ENCODE measurements around the gene COG3.
A peak's percentile ranks its signal among the peaks of the same experiment; 100 is the strongest.

COG3 gene

DNA sequence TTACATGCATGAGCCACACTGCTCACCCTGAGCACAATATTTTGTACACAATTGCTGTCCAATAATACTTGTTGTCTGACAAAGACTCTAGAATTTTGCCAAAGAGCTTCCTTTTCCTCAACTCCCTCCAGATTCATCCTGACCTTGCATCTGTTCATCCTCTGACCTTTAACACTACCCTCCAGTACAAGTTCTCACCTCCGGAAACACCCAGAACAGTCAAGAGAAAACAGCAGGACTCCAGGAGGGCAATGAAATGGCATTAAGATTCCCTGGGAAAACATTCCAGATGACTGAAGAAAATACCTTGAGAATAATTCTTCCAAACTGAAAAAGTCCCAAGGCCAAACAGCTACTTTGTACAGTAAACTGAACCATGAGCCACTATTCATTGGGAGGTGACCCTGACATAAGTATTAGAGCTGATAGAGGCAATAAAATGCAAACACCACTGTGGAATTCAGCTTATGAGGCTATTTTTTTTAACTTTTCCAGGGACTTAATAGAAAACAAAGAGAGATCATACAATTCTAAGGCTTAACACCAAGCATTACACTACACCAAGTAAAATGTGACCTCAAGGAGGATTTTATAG, 15.7 kb upstream of the COG3 start:
- DNase-seq, result no peak

DNA sequence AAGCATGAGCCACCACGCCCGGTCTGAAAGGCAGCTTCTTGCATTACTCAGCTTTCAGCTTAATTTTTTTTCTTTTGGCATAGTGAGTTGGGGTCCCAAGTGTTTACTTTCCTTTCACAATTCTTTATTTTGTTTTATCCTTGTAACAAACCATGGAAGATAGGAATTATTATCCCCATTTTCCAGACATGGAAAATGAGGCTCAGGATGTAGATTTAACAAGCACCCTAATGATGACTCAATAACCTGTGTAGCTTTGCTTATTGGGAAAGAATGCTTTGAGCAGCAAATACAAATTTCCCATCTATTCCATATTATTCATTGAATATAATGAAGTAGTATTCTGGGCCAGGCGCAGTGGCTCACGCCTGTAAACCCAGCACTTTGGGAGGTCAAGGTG, 13.5 kb upstream of the COG3 start:
- DNase-seq, result no peak

DNA sequence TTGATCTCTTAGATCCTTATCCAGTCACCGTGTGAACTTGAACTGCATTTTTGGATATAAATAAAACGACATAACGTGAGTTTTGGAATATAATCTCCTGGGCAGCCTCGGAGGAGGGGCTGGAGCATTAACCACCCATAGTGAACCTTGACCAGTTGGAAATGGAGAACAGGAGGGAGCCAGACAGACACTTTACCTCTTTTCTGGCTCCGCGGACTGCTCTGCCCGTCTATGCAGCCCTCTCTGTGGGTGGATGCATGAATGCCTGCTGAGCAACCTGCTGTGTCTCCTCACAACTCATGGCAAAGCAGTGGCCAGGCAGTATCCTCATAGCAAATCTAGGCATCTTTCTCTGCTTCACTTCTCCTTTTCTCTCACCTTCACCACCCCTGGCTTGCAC, 10.5 kb upstream of the COG3 start:
- no peak for DNase-seq

DNA sequence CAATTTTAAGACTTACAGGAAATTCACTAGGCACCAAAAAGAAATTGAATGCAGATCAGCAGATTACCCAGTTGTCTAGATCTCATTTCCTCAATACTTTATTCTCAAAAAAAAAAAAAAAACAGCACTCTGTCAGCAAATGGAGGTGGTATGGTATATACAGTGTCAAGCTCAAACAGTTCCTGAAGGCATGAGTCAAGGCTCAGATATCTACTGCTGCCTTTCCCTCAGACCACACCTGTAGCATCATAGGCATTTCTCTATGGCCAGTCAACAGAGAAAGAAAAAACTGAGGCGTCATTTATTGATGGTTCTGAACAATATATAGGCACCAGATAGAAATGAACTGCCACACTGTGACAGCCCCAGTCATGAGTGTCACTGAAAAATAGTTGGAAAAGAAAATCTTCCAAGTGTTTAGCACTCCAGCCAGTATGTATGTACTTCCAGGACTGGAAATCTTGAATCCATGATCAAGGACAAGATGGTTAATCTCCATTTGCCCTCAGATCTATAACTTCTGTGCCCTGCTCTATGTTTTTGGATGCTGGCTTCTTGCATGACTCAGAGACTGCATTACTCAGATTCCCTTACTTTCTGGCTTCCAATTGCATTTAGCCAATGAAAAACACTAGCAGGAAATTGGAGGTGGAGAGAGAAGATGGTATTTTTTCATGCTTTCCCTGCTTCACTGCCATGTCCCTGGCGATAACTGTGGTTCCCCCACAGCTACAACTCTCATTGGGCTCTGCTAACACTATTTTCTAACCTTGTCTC, 8.4 kb upstream of the COG3 start:
- no peak for DNase-seq

DNA sequence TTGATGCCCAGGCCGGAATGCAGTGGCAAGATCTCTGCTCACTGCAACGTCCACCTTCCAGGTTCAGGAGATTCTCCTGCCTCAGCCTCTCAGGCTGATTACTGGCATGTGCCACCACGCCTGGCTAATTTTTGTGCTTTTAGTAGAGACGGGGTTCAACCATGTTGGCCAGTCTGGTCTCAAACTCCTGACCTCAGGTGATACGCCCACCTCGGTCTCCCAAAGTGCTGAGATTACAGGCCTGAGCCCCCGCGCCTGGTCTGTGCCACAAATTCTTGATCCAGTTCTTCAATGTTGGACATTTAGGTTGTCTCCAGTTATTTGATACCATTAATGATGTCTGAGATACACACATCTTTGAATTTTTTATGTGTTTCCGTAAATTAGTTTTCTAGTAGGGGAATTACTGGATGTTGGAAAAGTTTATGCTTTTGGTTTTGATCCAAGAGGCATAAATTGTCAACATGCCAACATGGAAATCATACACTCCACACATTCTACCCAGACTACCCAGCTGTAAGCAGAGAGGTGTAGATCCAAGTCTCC, 525 bp upstream of the COG3 start:
- DNase-seq, result no peak

DNA sequence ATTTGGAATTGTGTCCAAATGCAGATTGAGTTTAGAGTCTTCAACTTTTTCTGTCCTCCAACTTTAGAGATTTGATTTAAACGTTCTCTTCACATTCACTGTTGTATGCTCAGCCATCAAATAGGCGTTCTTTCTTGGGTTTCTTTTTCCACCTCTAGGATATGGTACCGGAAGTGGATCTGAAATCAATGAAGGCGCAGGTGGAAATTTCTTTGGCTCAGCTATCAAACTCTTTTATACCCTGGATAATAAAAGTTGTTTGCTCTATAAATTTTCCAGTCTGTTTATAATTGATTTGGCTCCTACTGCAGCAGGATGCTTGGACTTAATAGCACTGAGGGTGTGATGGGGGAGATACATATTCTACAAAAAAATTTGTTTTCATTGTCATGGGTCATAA, 1.6 kb downstream of the COG3 start:
- DNase-seq, result no peak

DNA sequence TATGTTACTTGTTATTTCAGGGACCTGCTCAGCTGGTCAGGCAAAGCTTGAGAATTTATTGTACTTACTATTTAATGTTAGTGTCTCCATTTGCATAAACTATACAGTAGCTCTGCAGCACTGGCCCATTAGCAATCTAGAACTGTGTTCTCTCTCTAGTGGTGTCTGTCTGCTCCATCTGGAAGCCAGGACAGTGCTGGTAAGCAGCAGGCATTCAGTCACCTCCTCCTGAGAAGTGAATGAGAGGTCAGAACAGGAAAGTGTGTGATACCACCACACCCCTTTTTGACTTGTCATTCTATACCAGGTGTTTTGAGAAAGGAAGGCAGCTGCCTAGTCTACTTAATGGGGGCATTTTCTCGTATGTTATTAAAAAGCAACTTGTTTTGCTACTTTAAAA, 3.9 kb downstream of the COG3 start:
- no peak for DNase-seq

DNA sequence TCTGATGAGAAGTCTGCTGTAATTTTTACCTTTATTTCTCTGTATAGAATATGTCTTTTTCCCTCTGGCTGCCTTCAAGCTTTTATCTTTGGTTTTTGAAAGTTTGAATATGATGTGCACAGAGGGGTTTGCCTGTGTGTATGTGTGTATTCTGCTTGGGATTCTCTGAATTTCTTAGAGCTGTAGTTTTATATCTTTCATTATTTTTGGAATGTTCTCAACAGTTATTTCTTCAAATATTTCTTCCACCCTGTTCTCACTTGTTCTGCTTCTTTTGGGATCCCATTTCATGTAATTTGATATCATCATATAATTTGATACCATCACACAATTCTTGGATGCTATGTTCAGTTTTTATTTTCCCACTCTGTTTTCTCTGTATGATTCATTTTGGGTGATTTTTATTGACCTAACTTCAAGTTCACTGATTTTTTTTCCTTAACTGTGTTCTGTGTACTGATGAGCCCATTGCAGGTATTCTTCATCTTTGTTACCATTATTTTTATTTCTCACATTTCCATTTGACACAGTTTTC, 7.5 kb downstream of the COG3 start:
- no peak for DNase-seq

DNA sequence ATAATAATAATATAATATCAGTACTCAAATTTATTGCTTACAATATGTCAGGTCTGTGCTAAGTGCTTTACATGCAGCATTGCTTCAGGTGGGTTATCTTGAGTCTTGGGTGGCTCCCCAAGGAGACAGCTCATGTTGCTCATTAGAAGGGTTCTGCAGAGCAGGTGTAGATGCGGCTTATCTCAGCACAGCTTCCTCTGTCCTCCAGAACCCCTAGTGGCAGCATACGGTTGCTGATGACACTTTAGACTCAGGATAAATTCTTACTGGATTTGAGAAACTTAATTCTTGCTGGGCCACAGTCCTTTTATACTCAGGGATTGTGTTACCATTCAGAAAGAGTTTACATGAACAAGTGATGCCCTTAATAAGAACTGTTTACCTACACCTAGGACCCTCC, 8.9 kb downstream of the COG3 start:
- peak; percentile 18 for DNase-seq

DNA sequence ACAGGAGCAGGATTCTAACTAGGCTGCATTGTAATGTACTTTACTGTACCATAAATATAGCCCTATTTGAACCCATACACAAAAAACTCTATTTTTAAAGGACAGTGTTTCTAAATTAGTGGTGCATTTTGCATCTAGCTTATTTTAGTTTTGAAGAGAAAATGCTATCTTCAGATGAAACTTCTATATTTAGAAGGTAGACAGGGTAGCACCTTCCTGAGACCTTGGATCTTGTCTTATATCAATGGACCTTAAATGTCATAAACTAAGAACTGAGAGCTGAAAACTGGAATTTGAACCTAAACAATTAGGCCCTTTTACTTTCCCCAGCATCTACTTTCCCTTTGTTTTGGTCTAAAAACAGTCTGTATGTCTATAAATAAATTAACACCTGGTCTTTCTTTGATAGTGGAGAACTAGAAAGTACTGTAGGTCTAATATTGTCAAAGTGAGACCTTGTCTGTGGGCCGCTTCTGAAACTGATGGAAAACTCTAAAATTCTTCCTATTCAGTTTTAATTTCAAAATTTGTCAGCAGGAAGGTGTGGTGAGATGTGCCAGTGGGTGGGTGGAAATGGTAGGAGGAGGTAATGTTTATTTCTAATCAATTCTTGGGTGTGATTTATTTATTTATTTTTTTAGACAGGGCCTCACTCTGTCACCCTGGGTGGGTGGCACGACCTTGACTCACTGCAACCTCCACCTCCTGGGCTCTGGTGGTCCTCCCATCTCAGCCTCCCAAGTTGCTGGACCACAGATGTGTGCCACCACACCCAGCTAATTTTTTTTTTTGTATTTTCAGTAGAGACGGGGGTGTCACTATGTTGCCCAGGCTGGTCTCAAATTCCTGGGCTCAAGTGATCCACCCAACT, 10.1 kb downstream of the COG3 start:
- DNase-seq, result no peak

DNA sequence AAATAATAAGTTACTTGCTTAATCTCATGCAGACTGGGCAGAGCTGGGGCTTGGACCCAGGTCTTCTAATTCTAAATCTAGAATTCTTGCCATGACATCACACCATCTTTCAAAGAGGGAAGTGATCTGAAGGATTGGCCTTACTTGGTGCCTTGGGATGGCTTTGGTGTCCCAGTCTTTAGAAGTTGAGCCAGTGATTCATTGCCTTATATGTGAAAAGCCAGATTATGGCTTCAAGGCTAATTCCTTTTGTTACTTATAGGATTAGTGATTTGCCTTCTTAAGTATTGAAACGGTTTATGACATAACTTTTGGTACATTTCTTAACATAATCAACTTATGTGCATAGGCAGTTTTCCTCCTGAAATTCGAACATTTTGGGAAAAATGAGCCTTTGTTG, 14.9 kb downstream of the COG3 start:
- DNase-seq, result no peak

DNA sequence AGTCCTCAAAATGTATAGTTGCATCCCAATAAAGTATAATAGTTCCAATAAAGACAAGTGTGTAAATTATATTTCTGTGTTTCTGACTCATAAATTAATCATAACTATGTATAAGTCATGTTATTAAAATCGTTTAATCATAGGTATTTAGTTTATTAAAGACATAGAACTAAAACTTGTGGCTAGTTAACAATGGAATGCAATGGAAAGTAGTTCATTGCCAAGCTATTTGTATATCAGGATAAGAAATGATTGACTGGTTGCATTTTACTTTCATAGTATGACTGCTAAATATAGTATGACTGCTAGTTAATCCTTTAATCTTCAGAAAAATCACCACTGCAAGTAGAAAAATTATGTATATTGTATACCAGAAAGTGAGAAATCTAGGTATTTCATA, 16.9 kb downstream of the COG3 start:
- DNase-seq, result no peak

DNA sequence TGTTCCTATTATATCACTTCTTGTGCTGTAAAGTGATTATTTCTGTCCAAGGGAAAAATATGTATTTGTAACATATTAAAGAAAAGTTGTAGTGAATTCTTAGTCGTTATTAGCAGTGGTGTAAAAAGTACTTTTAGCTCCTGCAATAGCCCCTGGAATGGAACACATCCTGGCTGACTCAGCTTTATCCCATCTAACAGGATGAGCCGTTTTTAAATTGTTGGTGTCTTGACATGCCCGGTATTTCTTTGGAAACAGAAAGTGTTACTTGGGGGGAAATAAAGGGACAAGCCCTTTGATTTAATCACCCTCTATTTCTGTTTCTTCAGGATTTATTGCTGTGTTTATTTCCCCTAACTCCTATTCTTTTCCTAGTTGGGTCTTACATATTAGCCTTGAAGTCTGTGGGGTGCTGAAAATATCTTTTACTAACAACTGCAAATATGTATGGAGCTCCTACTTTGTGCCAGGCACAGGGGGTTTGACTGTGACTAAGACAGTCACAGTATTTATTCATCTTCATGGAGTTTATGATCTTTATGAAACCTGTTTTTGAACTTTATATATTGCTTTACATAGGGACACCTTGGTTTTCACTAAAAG, 17.9 kb downstream of the COG3 start:
- DNase-seq, result no peak

DNA sequence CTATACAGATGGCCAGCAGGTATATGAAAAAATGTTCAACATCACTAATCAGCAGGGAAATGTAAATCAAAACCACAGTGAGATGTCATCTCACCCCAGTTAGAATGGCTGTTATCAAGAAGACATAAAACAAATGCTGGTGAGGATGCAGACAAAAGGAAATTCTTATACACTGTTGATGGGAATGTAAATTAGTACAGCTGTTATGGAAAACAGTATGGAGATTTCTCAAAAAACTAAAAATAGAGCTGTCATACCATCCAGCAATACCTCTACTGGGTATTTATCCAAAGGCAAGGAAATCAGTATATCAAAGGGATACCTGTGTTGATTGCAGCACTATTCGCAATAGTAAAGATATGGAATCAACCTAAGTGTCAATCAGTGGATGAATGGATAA, 22.9 kb downstream of the COG3 start:
- DNase-seq, result no peak

DNA sequence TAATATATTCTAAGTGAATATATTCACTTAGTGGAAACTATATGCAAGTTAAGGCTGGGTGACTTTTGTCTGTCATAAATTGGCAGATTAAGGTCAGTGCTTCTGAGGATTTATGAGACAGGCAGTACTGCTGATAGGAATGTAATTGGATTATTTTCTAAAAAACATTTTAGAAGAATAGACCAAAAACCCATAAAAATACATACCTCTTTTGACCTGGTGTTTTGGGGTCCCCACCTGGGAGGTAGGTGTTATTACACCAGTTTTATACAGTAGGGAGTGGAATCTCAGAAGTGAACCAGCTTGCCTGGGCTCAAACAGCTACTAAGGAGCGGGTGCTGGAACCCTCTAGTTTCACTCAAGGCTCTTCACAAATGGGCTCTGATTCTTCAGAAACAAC, 25.3 kb downstream of the COG3 start:
- DNase-seq, result peak; percentile 12

DNA sequence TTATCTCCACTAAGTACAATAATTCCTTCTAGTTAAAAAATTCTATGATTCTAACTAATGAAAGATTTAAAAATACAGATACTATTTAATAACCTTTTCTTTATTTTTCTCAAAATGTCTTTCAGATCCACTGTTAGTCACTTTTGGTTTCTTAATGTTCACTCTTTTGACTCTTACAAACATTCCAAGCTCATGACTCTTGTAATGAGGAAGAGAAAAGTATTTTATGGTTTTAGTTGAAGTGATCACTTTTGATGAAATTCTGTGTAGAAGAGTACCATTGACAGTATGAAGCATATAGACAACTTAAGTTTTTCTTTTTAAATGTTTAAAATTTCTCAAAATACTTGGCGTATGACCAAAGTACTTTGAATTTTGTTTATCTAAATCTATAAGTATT, 27.8 kb downstream of the COG3 start:
- no peak for DNase-seq

DNA sequence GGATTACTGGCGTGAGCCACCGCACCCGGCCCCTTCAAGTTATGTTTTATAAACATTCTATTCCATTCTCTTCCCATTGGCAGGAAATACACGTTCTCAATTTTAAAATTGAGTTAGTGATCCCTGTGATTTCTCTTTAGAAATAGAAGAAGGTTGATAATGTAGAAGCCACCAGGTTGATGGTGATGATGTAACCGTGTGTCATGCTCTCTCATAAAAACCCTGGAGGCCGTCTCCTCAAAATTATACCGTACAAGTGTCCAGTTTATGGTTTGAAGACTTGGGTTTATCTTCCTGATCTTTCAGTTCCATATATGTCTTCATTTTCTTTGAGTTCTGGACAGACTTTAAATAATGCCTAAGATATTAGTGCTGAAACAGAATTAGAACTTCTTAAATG, 32.2 kb downstream of the COG3 start:
- no peak for DNase-seq

DNA sequence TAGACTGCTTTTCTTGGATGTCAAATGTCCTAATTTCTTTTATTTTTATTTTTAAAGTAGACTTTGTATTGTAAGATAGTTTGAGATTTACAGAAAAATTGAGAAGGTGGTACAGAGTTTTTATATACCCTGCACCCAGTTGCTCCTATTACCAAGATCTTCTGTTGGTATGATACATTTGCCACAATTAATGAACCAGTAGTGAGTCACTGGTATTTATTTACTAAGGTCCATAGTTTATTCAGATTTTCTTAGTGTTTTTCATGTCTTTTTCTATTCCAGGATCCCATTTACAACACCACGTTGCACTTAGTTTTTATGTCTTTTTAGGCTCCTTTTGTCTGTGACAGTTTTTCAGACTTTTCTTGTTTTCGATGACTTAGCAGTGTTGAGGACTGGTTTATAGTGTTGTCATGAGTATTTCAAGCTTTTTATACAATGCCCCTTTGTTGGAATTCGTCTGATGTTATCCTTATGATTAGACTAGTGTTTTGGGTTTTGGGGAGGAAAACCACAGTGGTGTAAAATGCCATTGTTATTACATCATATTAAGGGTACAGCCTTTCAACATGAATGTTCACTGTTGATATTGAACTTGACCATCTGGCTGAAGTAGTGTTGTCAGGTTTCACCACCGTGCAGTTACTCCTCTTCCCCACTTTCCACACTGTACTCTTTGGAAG, 35.9 kb downstream of the COG3 start:
- no peak for DNase-seq

DNA sequence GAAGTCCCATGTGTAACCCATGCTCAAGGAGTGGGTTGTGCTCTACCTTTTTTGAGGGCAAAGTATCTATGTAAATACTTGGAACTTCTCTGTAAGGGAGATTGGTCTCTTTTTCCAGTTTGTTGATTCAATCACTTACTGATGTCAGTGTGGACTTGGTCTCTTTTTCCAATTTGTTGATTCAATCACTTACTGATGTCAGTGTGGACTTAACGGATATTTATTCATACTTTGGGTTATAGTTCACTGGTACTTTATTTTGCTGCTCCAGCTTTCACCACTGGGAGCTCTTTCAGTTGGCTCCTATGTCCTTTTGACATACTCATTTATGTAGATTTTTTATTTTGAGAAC, 36.4 kb downstream of the COG3 start:
- DNase-seq, result no peak

DNA sequence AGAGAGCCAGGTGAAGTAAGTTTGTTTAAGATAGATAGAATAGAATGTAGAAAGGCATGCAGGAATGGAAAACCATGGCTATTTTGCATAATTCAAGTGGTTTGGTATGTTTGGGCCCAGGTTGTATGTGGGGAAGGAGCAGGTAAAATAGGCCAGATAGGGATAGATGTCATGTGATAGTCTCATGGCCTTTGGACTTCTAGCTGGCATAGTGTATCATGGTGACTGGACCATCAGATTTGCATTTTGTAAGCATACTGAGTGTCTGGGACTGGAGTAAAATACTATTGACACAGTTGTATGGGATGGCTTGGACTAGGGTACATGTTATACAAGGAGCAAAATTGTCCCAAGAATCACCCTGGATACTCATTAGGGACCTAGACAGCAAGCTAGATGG, 38.9 kb downstream of the COG3 start:
- no peak for DNase-seq

DNA sequence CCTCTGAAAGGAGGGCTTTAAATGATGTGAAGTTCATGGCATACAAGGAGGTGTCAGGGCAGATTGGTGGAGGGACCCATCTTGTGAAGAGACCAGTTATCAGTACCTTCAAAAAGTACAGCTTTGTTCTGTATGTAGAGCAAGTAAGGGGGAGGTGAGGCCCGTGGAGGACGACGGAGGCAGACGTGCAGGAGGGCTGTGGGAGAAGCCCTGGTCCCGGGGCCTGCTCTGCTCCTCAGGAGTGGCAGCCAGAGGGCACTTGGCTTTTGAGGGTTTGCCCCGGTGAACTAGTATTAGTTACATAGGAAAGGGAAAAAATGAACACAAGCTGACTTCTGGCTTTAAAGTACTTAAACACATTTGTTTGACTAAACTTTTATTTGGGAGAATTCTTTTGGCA, 42.1 kb downstream of the COG3 start:
- DNase-seq, result no peak

DNA sequence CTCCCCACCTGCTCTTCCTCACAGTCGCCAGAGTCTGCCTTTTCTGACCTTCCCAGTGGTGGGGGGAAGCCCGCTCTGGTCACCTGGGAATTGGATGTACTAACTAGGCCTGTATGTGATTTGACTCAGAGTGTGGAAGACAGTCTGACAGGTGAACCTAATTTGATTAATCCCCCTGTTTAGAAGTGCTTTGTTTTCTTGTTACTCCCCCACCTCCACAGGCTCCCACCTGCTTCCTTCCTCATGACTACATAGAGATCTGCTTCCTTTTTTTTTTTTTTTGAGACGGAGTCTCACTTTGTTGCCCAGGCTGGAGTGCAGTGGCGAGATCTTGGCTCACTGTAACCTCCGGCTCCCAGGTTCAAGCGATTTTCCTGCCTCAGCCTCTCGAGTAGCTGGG, 44.0 kb downstream of the COG3 start:
- no peak for DNase-seq

DNA sequence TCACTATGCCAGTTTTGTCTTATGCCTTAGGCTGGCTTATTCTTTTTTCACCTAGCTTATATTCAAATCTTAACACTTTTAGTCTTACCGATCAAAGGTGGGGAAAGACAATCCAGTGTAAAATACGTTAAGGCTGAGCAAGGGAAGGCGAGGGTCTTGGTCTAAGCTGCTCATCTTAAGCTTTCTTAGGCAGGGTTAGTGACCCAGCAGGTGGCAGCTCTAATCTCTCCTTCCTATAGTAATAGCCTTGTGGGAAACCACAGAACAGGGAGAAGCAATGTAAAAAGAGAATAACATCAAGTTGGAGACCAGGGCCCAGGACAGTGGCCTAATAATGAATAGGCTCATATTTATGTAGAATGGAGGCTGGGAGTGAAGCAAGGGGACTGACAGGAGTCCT, 45.9 kb downstream of the COG3 start:
- DNase-seq, result no peak
